Measurements from ENCODE around the gene JHY.

The JHY gene

DNA sequence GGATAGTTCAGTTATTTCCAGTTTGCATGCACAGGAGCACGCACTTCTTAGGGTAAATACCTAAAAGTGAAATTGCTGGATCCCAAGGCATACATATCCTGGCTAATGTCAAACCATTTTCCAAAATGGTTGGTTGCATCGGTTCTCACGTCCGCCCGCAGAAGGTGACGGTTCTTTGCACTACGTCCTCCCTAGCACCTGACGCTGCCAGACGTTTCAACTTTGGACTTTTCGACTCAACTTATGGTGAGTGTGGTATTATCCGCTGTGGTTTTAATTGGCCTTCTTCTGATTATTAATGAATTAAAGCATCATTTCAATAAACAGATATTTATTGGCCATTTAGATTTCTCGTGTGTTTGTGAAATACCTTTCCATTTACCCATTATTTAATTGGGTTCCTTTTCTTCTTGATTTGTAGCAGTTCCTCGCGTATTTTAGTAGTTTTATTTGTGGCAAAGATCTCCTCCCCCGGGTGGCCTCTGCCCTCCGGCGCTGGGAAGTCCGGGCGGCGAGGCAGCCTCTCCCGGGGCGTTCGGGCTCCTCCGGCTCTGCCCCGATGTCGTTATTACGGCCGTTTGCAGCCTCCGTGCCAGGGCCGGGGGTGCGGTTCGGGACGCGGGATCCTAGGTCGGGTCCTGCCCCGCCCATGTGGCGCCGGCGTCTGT lies at the start of gene JHY:
TSS of gene JHY (plus strand) at position 571 of the 668 bp plus-strand sequence. CDS start 3,091 bp downstream, outside the sequence.
- ChIA-PET CTCF (interaction anchor here (0.6 kb wide), 1 partner anchor 324 kb away, joined by 10 read pairs; no protein-coding TSS in a partner anchor), POLR2A (no interaction called here)
- TF ChIP-seq ZNF384 (IDR thresholded peaks at IDR 0.05) (no peak), ELF4 (IDR thresholded peaks at IDR 0.05) (no peak), SP1 (IDR thresholded peaks at IDR 0.05) (no peak), CTBP1 (IDR thresholded peaks at IDR 0.05; ENCODE audit: borderline replicate concordance) (no peak), L3MBTL2 (conservative IDR thresholded peaks at IDR 0.05) (no peak), HDGF (IDR thresholded peaks at IDR 0.05; ENCODE audit: borderline replicate concordance) (no peak), BHLHE40 (IDR thresholded peaks at IDR 0.05; ENCODE audit: borderline replicate concordance) (no peak), FOXM1 (IDR thresholded peaks at IDR 0.05; ENCODE audit: borderline replicate concordance) (no peak), SUZ12 (IDR thresholded peaks at IDR 0.05) (no peak), LEF1 (IDR thresholded peaks at IDR 0.05; ENCODE audit: borderline replicate concordance) (no peak), TARDBP (IDR thresholded peaks at IDR 0.05) (no peak), FOXK2 (IDR thresholded peaks at IDR 0.05) (no peak), FOXA1 (IDR thresholded peaks at IDR 0.05) (no peak), NFRKB (IDR thresholded peaks at IDR 0.05) (no peak), ARNT (IDR thresholded peaks at IDR 0.05) (no peak)
- TF ChIP-seq, protein P1, sequence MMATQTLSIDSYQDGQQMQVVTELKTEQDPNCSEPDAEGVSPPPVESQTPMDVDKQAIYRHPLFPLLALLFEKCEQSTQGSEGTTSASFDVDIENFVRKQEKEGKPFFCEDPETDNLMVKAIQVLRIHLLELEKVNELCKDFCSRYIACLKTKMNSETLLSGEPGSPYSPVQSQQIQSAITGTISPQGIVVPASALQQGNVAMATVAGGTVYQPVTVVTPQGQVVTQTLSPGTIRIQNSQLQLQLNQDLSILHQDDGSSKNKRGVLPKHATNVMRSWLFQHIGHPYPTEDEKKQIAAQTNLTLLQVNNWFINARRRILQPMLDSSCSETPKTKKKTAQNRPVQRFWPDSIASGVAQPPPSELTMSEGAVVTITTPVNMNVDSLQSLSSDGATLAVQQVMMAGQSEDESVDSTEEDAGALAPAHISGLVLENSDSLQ (IDR thresholded peaks at IDR 0.05), result no peak
- DNase-seq (ENCODE audit: extremely low spot score), result no peak

DNA sequence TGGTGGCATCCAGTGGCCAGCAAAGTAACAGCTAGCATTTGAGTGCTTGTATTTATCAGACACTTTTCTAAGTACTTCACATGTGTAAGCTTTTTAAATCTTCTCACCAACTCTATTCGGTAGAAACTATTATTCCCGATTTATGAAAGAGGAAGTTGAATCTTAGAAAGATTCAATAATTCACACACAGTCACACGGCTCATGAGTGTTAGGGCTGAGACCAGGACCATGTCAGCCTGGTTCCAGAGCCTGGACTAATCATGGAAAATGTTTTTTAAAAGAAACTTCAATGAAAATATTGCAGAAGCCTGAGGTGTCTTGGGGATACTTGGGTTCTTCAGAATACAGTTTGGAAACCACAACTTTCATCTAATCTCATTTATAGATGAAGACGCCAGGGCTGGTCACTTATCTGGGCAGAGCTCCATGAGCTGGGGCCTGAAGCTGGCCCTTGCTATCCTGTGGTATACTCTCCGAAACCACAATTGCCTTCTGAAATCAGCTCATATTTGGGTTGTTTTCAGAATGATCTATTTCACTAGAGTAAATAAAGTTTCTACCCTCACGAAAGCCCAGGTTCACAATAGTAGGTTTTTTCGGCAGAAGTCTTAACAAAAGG lies 48.6 kb upstream of the JHY start:
- TF ChIP-seq ELF4 (IDR thresholded peaks at IDR 0.05), result no peak
- TF ChIP-seq CTBP1 (IDR thresholded peaks at IDR 0.05; ENCODE audit: borderline replicate concordance), result no peak
- no peak for TF ChIP-seq HDGF (IDR thresholded peaks at IDR 0.05; ENCODE audit: borderline replicate concordance)
- TF ChIP-seq L3MBTL2 (conservative IDR thresholded peaks at IDR 0.05), result no peak
- TF ChIP-seq NFRKB (IDR thresholded peaks at IDR 0.05), result no peak
- no peak for TF ChIP-seq TARDBP (IDR thresholded peaks at IDR 0.05)
- no peak for TF ChIP-seq FOXM1 (IDR thresholded peaks at IDR 0.05; ENCODE audit: borderline replicate concordance)
- no peak for TF ChIP-seq ARNT (IDR thresholded peaks at IDR 0.05)
- no peak for TF ChIP-seq FOXK2 (IDR thresholded peaks at IDR 0.05)
- TF ChIP-seq FOXA1 (IDR thresholded peaks at IDR 0.05), result no peak
- TF ChIP-seq BHLHE40 (IDR thresholded peaks at IDR 0.05; ENCODE audit: borderline replicate concordance), result no peak
- TF ChIP-seq, protein P1 (IDR thresholded peaks at IDR 0.05), result no peak
- TF ChIP-seq LEF1 (IDR thresholded peaks at IDR 0.05; ENCODE audit: borderline replicate concordance), result no peak
- no peak for TF ChIP-seq ZNF384 (IDR thresholded peaks at IDR 0.05)
- TF ChIP-seq SP1 (IDR thresholded peaks at IDR 0.05), result no peak
- no peak for TF ChIP-seq SUZ12 (IDR thresholded peaks at IDR 0.05)
- ChIA-PET POLR2A (no interaction called here), CTCF (no interaction called here)
- no peak for DNase-seq (ENCODE audit: extremely low spot score)

- CTCF ChIA-PET, result no interaction called here
- TF ChIP-seq BHLHE40 (IDR thresholded peaks at IDR 0.05; ENCODE audit: borderline replicate concordance) (no peak), ZNF384 (IDR thresholded peaks at IDR 0.05) (no peak), SP1 (IDR thresholded peaks at IDR 0.05) (no peak), ELF4 (IDR thresholded peaks at IDR 0.05) (no peak), FOXK2 (IDR thresholded peaks at IDR 0.05) (no peak), ARNT (IDR thresholded peaks at IDR 0.05) (no peak), FOXM1 (IDR thresholded peaks at IDR 0.05; ENCODE audit: borderline replicate concordance) (no peak), NFRKB (IDR thresholded peaks at IDR 0.05) (no peak), SUZ12 (IDR thresholded peaks at IDR 0.05) (no peak), FOXA1 (IDR thresholded peaks at IDR 0.05) (no peak), CTBP1 (IDR thresholded peaks at IDR 0.05; ENCODE audit: borderline replicate concordance) (no peak), LEF1 (IDR thresholded peaks at IDR 0.05; ENCODE audit: borderline replicate concordance) (no peak), L3MBTL2 (conservative IDR thresholded peaks at IDR 0.05) (no peak), HDGF (IDR thresholded peaks at IDR 0.05; ENCODE audit: borderline replicate concordance) (no peak), TARDBP (IDR thresholded peaks at IDR 0.05) (no peak)
- TF ChIP-seq, protein P1 (IDR thresholded peaks at IDR 0.05), result no peak
- no peak for DNase-seq (ENCODE audit: extremely low spot score)
- POLR2A ChIA-PET, result no interaction called here
These were observed 45.6 kb upstream of the JHY start for GRCh38 chr11:122836916-122837315.

DNA sequence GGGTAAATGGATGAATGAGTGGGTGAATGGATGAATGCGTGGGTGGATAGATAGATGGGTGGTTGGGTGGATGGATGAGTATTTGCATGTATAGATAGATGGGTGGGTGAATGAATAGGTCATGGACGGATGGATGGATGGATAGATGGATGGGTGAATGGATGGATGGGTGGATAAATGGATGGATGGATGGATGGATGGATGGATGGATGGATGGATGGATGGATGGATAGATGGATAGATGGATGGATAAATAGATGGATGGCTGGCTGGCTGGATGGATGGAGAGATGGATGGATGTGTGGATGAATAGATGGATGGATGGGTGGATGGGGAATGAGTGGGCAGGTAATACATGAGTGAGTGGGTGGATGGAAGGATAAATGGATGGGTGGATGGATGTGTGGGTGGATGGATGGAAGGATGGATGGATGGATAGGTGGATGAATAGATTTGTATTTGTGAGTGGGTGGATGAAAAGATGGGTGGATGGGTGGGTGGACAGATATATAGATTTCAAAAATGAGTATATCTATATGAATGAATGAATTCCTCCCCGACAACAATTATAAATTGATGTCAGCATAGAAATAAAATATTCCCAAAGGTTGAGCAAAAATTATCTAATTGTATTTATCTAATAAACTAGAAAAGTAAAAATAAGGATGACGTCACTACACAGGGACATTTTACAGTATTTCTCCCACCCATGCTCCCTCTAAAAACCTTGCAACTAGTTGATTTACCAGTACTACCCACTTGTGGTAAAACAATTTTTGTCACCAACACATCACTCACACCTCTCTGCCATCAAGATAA lies 44.8 kb upstream of the JHY start:
- no peak for TF ChIP-seq FOXA1 (IDR thresholded peaks at IDR 0.05)
- no peak for TF ChIP-seq HDGF (IDR thresholded peaks at IDR 0.05; ENCODE audit: borderline replicate concordance)
- TF ChIP-seq FOXM1 (IDR thresholded peaks at IDR 0.05; ENCODE audit: borderline replicate concordance), result no peak
- TF ChIP-seq CTBP1 (IDR thresholded peaks at IDR 0.05; ENCODE audit: borderline replicate concordance), result no peak
- no peak for TF ChIP-seq ZNF384 (IDR thresholded peaks at IDR 0.05)
- TF ChIP-seq TARDBP (IDR thresholded peaks at IDR 0.05), result no peak
- no peak for TF ChIP-seq NFRKB (IDR thresholded peaks at IDR 0.05)
- no peak for TF ChIP-seq BHLHE40 (IDR thresholded peaks at IDR 0.05; ENCODE audit: borderline replicate concordance)
- TF ChIP-seq, protein P1 (IDR thresholded peaks at IDR 0.05), result no peak
- no peak for TF ChIP-seq SUZ12 (IDR thresholded peaks at IDR 0.05)
- ChIA-PET POLR2A (no interaction called here), CTCF (interaction anchor here (0.6 kb wide), 1 partner anchor 153 kb away, joined by 8 read pairs; no protein-coding TSS in a partner anchor)
- no peak for DNase-seq (ENCODE audit: extremely low spot score)

Data from HEK293T (cell line).